ENCODE data around the gene PRR18. TPM values are rescaled to one million over a fixed set of nuclear protein-coding genes. Genes with fewer than 3 reads are reported as not detected.

Gene PRR18
- total RNA-seq, 1 experiment from 2014 or later: 0.23 TPM

- Histone ChIP-seq H3K4me1 (ENCODE audit: control insufficient read depth, insufficient read depth, low read length) (no peaks in the 10 kb centered on the region), H3K27ac (ENCODE audit: low read length) (no peak overlapping the region), H3K36me3 (ENCODE audit: control insufficient read depth, insufficient read depth, low read length) (no peaks in the 10 kb centered on the region), H3K4me3 (ENCODE audit: low read depth in 2 of 2, low read length in 2 of 2) (no peak overlapping the region), H3K9me3 (ENCODE audit: control insufficient read depth, insufficient read depth, low read depth, low read length) (no peaks in the 10 kb centered on the region), H3K27me3 (ENCODE audit: control insufficient read depth, insufficient read depth, low read length) (peaks cover 11% of the 10 kb centered on the region)
- intact Hi-C loops (cut with micrococcal nuclease; ENCODE audit: unreplicated experiment): no loop called here
- BruUV-seq (replicated peaks): no TSS peak
- in situ Hi-C loops (cut with HindIII; ENCODE audit: low pct_unique_long_range_greater_than_20kb, low sequenced_read_pairs): no loop called here
- CTCF ChIA-PET: no interaction called here
- POLR2A ChIA-PET: no interaction called here
- ATAC-seq (no peak), DNase-seq (ENCODE audit: low read depth, low spot score) (no peak)
- TF ChIP-seq POLR2AphosphoS5 (IDR thresholded peaks at IDR 0.05; ENCODE audit: low read depth, low read length): no peak
- TF ChIP-seq, protein P1, sequence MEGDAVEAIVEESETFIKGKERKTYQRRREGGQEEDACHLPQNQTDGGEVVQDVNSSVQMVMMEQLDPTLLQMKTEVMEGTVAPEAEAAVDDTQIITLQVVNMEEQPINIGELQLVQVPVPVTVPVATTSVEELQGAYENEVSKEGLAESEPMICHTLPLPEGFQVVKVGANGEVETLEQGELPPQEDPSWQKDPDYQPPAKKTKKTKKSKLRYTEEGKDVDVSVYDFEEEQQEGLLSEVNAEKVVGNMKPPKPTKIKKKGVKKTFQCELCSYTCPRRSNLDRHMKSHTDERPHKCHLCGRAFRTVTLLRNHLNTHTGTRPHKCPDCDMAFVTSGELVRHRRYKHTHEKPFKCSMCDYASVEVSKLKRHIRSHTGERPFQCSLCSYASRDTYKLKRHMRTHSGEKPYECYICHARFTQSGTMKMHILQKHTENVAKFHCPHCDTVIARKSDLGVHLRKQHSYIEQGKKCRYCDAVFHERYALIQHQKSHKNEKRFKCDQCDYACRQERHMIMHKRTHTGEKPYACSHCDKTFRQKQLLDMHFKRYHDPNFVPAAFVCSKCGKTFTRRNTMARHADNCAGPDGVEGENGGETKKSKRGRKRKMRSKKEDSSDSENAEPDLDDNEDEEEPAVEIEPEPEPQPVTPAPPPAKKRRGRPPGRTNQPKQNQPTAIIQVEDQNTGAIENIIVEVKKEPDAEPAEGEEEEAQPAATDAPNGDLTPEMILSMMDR (IDR thresholded peaks at IDR 0.05): no peak
- no peak for TF ChIP-seq TCF7L2 (IDR thresholded peaks at IDR 0.05; ENCODE audit: low read depth, low read length)
- TF ChIP-seq SIN3A (IDR thresholded peaks at IDR 0.05; ENCODE audit: borderline replicate concordance, insufficient read depth, low read depth, low read length): no peak
- no peak for TF ChIP-seq REST (IDR thresholded peaks at IDR 0.05; ENCODE audit: insufficient read depth in 1 of 2, low read depth in 2 of 2, low read length in 1 of 2)
Measured at GRCh38 chr6:166293731-166294584, 14.2 kb downstream of the PRR18 start.

DNA sequence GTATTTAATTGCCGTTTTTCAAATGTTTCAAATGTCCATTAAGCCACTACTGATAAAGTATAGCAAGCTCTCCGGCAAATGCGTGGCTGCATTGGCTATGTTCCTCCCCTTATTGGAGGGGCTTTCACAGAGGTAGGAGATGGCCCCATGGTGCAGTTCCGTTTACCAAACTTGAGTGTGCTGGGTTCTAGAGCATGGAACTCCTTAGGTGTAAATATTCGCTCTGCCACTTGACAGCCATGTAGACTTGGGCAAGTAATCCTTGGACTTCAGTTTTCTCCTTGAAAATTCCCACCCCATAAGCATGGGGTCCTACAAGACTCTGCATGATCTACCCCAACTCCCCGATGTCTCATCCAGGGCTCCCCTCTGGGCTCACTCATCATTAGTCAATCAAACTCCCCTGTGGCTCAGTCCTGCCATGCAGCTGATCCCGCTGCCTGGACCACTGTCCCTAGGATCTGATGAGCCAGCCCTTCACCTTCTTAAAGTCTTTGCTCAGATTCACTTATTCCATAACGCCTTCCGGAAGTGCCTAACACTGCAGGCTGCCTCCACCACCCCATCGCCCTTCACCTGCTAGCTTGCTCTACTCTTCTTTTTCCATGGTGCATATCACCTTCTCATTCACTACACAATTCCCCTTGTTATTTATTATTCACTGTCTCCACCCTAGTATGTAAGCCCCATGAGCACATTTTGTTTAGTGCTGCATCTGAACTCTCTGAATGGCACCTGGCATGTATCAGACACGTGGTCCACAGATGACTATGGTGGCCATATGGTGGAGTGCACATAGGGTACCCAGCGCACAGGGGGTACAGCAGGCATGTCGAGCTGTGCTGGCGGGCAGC is 18.8 kb downstream of the PRR18 start:
- Histone ChIP-seq H3K27ac (ENCODE audit: low read length) (no peak overlapping the region), H3K27me3 (ENCODE audit: control insufficient read depth, insufficient read depth, low read length) (peaks cover 13% of the 10 kb centered on the region; the same call in 1 of the 2 replicates), H3K4me1 (ENCODE audit: control insufficient read depth, insufficient read depth, low read length) (no peaks in the 10 kb centered on the region), H3K9me3 (ENCODE audit: control insufficient read depth, insufficient read depth, low read depth, low read length) (no peaks in the 10 kb centered on the region), H3K36me3 (ENCODE audit: control insufficient read depth, insufficient read depth, low read length) (no peaks in the 10 kb centered on the region), H3K4me3 (ENCODE audit: low read depth in 2 of 2, low read length in 2 of 2) (no peak overlapping the region)
- in situ Hi-C loops (cut with HindIII; ENCODE audit: low pct_unique_long_range_greater_than_20kb, low sequenced_read_pairs) (no loop called here), intact Hi-C loops (cut with micrococcal nuclease; ENCODE audit: unreplicated experiment) (no loop called here)
- ChIA-PET POLR2A (no interaction called here), CTCF (no interaction called here)
- ATAC-seq (no peak), DNase-seq (ENCODE audit: low read depth, low spot score) (no peak)
- no peak for TF ChIP-seq REST (IDR thresholded peaks at IDR 0.05; ENCODE audit: insufficient read depth in 1 of 2, low read depth in 2 of 2, low read length in 1 of 2)
- no TSS peak for BruUV-seq (replicated peaks)
